ENCODE results near the gene ARHGAP32. TPM values are rescaled to one million over a fixed set of nuclear protein-coding genes. Genes with fewer than 3 reads are reported as not detected.

ARHGAP32 gene
- total and polyA plus RNA-seq, 2 donors (not counting 1 experiment from before 2014, with no cell fraction given): 4.0 to 9.6 TPM

DNA sequence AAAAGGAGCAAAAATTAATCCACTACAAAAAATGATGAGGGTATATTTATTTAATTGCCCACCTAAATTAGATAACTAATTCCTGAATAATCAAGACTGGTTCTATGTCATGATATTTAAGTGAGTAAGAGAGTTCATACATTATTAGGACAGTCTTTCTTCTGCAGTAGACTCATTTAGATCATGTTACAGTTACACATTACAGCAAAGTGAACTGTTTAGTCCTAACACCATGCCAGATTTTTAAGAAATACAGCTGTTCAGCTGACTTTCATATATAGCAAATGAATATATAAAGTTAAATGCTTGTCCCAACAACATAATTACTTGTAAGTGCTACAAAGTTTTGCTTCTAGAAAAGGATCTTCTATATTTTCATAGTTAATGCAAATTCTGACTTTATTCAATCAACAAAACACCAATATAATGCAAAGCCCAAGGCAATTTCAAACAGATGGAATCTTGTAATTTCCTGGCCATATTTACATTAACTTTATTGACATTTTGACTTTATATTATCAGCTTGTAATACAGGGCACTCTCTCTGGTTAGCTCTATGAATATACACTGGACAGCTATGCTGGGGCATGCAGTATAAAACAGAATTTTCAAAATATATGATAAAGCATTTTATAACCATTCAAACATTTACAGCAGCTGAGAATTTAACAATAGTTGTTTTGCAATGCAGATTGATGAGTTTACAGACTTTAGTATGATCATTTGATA is 203.7 kb downstream of the ARHGAP32 start:
- H3K27ac ChIP-seq (ENCODE audit: insufficient read depth, low read length): no peak overlapping the region
- TF ChIP-seq, protein P1, sequence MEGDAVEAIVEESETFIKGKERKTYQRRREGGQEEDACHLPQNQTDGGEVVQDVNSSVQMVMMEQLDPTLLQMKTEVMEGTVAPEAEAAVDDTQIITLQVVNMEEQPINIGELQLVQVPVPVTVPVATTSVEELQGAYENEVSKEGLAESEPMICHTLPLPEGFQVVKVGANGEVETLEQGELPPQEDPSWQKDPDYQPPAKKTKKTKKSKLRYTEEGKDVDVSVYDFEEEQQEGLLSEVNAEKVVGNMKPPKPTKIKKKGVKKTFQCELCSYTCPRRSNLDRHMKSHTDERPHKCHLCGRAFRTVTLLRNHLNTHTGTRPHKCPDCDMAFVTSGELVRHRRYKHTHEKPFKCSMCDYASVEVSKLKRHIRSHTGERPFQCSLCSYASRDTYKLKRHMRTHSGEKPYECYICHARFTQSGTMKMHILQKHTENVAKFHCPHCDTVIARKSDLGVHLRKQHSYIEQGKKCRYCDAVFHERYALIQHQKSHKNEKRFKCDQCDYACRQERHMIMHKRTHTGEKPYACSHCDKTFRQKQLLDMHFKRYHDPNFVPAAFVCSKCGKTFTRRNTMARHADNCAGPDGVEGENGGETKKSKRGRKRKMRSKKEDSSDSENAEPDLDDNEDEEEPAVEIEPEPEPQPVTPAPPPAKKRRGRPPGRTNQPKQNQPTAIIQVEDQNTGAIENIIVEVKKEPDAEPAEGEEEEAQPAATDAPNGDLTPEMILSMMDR (conservative IDR thresholded peaks at IDR 0.05 in 1 of 2, IDR thresholded peaks at IDR 0.05 in 1 of 2; ENCODE audit: low read depth in 1 of 2, low read length in 2 of 2): no peak
- no peak for TF ChIP-seq EZH2 (IDR thresholded peaks at IDR 0.05; ENCODE audit: low read length, missing control alignments)
- H3K36me3 ChIP-seq (ENCODE audit: control insufficient read depth, insufficient read depth, low read length): no peaks in the 10 kb centered on the region
- no peak overlapping the region for H3K4me3 ChIP-seq (replicated peaks in 1 of 4; ENCODE audit: control extremely low read depth in 1 of 4, insufficient read depth in 1 of 4, low read depth in 3 of 4, low read length in 4 of 4)
- no peaks in the 10 kb centered on the region for H3K79me2 ChIP-seq (ENCODE audit: control insufficient read depth, insufficient read depth, low read length)
- no peaks in the 10 kb centered on the region for H4K20me1 ChIP-seq (ENCODE audit: control insufficient read depth, extremely low read depth, insufficient read depth, low read length)
- H3K27me3 ChIP-seq (ENCODE audit: control insufficient read depth, insufficient read depth, low read length): no peaks in the 10 kb centered on the region
- H3K9me3 ChIP-seq (ENCODE audit: control insufficient read depth, insufficient read depth, low read depth, low read length): no peaks in the 10 kb centered on the region
- H3K4me2 ChIP-seq (ENCODE audit: extremely low read depth, insufficient read depth, low read length): no peak overlapping the region
- peak in 1 of 2 donors; percentile 42 for DNase-seq (ENCODE audit: low read depth in 2 of 2)
- H3K4me1 ChIP-seq (ENCODE audit: control insufficient read depth, extremely low read depth, insufficient read depth, low read length): no peaks in the 10 kb centered on the region
- no peak overlapping the region for H2AFZ ChIP-seq (ENCODE audit: low read length)
- no peak overlapping the region for H3K9ac ChIP-seq (ENCODE audit: insufficient read depth, low read length)

DNA sequence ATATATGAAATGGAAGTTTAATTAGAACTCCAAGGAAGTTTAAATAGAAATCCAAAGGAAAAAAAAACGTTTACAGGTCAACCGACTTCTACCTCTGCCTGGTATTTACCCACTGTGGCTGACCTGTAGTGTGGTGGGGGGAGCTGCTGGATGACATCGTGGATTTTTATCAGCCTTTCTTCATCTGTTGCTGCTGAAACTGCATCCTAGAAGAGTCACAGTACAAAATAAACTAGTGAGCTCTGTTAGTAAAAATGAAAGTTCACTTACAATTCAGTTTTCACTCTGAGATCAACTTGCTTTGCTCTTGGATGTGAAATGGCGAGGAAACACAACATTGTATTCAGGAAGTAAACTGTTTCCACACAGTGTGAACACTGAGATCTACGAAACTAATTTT is 206.2 kb downstream of the ARHGAP32 start:
- Histone ChIP-seq H2AFZ (ENCODE audit: low read length) (no peak overlapping the region), H3K4me3 (replicated peaks in 1 of 4; ENCODE audit: control extremely low read depth in 1 of 4, insufficient read depth in 1 of 4, low read depth in 3 of 4, low read length in 4 of 4) (no peak overlapping the region), H4K20me1 (ENCODE audit: control insufficient read depth, extremely low read depth, insufficient read depth, low read length) (no peaks in the 10 kb centered on the region), H3K36me3 (ENCODE audit: control insufficient read depth, insufficient read depth, low read length) (no peaks in the 10 kb centered on the region), H3K4me1 (ENCODE audit: control insufficient read depth, extremely low read depth, insufficient read depth, low read length) (no peaks in the 10 kb centered on the region), H3K27ac (ENCODE audit: insufficient read depth, low read length) (no peak overlapping the region), H3K9me3 (ENCODE audit: control insufficient read depth, insufficient read depth, low read depth, low read length) (no peaks in the 10 kb centered on the region), H3K4me2 (ENCODE audit: extremely low read depth, insufficient read depth, low read length) (no peak overlapping the region), H3K9ac (ENCODE audit: insufficient read depth, low read length) (no peak overlapping the region), H3K27me3 (ENCODE audit: control insufficient read depth, insufficient read depth, low read length) (no peaks in the 10 kb centered on the region), H3K79me2 (ENCODE audit: control insufficient read depth, insufficient read depth, low read length) (no peaks in the 10 kb centered on the region)
- DNase-seq (ENCODE audit: low read depth in 2 of 2): no peak
- TF ChIP-seq, protein P1 (conservative IDR thresholded peaks at IDR 0.05 in 1 of 2, IDR thresholded peaks at IDR 0.05 in 1 of 2; ENCODE audit: low read depth in 1 of 2, low read length in 2 of 2): no peak
- TF ChIP-seq EZH2 (IDR thresholded peaks at IDR 0.05; ENCODE audit: low read length, missing control alignments): no peak

DNA sequence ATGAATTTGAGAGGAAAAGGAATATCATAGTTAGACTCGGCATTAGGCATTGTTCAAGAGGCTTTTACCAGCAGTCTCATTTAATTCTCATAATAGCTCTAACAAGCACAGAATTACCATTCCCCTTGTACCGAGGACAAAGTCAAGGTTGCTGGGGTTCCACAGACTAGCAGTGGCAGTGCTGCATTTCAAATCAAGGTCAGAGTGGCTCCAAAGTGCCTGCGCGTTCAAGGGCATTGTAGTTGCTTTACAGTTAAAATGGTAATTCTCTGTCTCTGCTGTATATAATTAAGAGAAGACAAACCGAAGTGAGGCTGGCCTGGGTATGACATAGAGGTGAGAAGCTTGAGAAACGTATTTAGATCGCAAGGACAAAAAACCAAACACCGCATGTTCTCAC is 209.1 kb downstream of the ARHGAP32 start:
- TF ChIP-seq EZH2 (IDR thresholded peaks at IDR 0.05; ENCODE audit: low read length, missing control alignments): no peak
- TF ChIP-seq, protein P1 (conservative IDR thresholded peaks at IDR 0.05 in 1 of 2, IDR thresholded peaks at IDR 0.05 in 1 of 2; ENCODE audit: low read depth in 1 of 2, low read length in 2 of 2): no peak
- H3K9me3 ChIP-seq (ENCODE audit: control insufficient read depth, insufficient read depth, low read depth, low read length): no peaks in the 10 kb centered on the region
- H3K4me2 ChIP-seq (ENCODE audit: extremely low read depth, insufficient read depth, low read length): no peak overlapping the region
- no peaks in the 10 kb centered on the region for H3K4me1 ChIP-seq (ENCODE audit: control insufficient read depth, extremely low read depth, insufficient read depth, low read length)
- no peak for DNase-seq (ENCODE audit: low read depth in 2 of 2)
- H3K79me2 ChIP-seq (ENCODE audit: control insufficient read depth, insufficient read depth, low read length): no peaks in the 10 kb centered on the region
- H4K20me1 ChIP-seq (ENCODE audit: control insufficient read depth, extremely low read depth, insufficient read depth, low read length): no peaks in the 10 kb centered on the region
- H3K9ac ChIP-seq (ENCODE audit: insufficient read depth, low read length): no peak overlapping the region
- no peaks in the 10 kb centered on the region for H3K27me3 ChIP-seq (ENCODE audit: control insufficient read depth, insufficient read depth, low read length)
- no peak overlapping the region for H2AFZ ChIP-seq (ENCODE audit: low read length)
- H3K36me3 ChIP-seq (ENCODE audit: control insufficient read depth, insufficient read depth, low read length): no peaks in the 10 kb centered on the region
- no peak overlapping the region for H3K4me3 ChIP-seq (replicated peaks in 1 of 4; ENCODE audit: control extremely low read depth in 1 of 4, insufficient read depth in 1 of 4, low read depth in 3 of 4, low read length in 4 of 4)
- no peak overlapping the region for H3K27ac ChIP-seq (ENCODE audit: insufficient read depth, low read length)

All from fibroblast of lung (primary cell).